Lung (tissue), 12 donors: ENCODE data around the gene S100A13. TPM values are rescaled to one million over a fixed set of nuclear protein-coding genes. Genes with fewer than 3 reads are reported as not detected.

Experiments used
- ATAC-seq: fragments of 200-7000 bp; cut with Tn5 transposase; one replicate; pipeline ENCODE4 v1.9.1; 2020; ENCODE audit warnings: moderate number of reproducible peaks; ENCODE audit not compliant: insufficient read depth, low FRiP score
- DNase-seq, 3 donors: peaks; one replicate each; pipeline ENCODE4 v3.0.0-alpha.2; 2013 to 2017
- H3K27ac ChIP-seq, 2 donors: one replicate each; pipeline ENCODE4 v1.5.1; 2013; ENCODE audit warnings: mild to moderate bottlenecking in 2 of 2, moderate library complexity in 2 of 2, control low read depth in 1 of 2, inconsistent platforms in 1 of 2, low read depth in 1 of 2, low read length in 1 of 2
- H3K27me3 ChIP-seq, 3 donors: one replicate each; pipeline ENCODE4 v1.5.1; 2013; ENCODE audit warnings: low read length in 2 of 3; ENCODE audit not compliant: control insufficient read depth in 3 of 3, insufficient read depth in 3 of 3
- H3K36me3 ChIP-seq, 4 donors: one replicate each; pipeline ENCODE4 v1.5.1; 2013; ENCODE audit warnings: low read length in 4 of 4, mild to moderate bottlenecking in 1 of 4, moderate library complexity in 1 of 4; ENCODE audit not compliant: control insufficient read depth in 4 of 4, insufficient read depth in 4 of 4
- H3K4me1 ChIP-seq, 5 donors: one replicate each; pipeline ENCODE4 v1.5.1; 2013; ENCODE audit warnings: low read length in 5 of 5, mild to moderate bottlenecking in 2 of 5, moderate library complexity in 1 of 5; ENCODE audit not compliant: control insufficient read depth in 5 of 5, insufficient read depth in 5 of 5
- H3K4me3 ChIP-seq: one replicate; pipeline ENCODE4 v1.5.1; 2013; ENCODE audit warnings: mild to moderate bottlenecking, control low read depth, moderate library complexity
- H3K9ac ChIP-seq, 2 donors: one replicate each; pipeline ENCODE4 v1.5.1; 2013; ENCODE audit warnings: low read length in 2 of 2, control low read depth in 1 of 2; ENCODE audit not compliant: insufficient read depth in 1 of 2
- H3K9me3 ChIP-seq, 4 donors: one replicate each; pipeline ENCODE4 v1.5.1; 2013; ENCODE audit warnings: low read length in 3 of 4, mild to moderate bottlenecking in 1 of 4, moderate library complexity in 1 of 4; ENCODE audit not compliant: control insufficient read depth in 4 of 4, insufficient read depth in 3 of 4
- CTCF ChIP-seq: IDR thresholded peaks from 2 replicates; pipeline ENCODE4 v1.5.1; 2012; ENCODE audit warnings: mild to moderate bottlenecking; ENCODE audit errors: control extremely low read depth, extremely low read depth
- WGBS, 2 donors: extraction: QIAGEN DNeasy Blood & Tissue Kit; methylation state at CpG; one replicate each; pipeline ENCODE4 v1.1.7; 2013; 5-methylcytosine and 5-hydroxymethylcytosine counted together
- polyA plus RNA-seq, 2 donors: library from polyadenylated mRNA; stranded (reverse); fragments of 200-250 nt; gene quantifications; one replicate each; pipeline ENCODE4 v1.2.1, GENCODE V29; 2013
- total RNA-seq, 2 donors: library from RNA; depleted of rRNA in 1 of 2; stranded (reverse); fragments of >200 nt in 1 of 2; gene quantifications; one replicate each; pipeline ENCODE4 v1.2.1, GENCODE V29; 2014 to 2021
- donor health status: control.
- donor health status: control.
- donor health status: Bipolar disorder and iron deficiency.
- donor health status: healthy.
- donor health status: DM: yes; HTN: yes; CAD: no.

The S100A13 gene
- total and polyA plus RNA-seq, 4 donors, result 36.2 to 168 (median 86.5) TPM

GRCh38 chr1:153667439-153667838, 40.1 kb upstream of the S100A13 start:
- H3K9ac ChIP-seq, result no peak overlapping the region
- H3K27ac ChIP-seq, result no peak overlapping the region
- peaks cover 37 to 50% (median 40%) of the 10 kb centered on the region in 4 donors for H3K36me3 ChIP-seq
- TF ChIP-seq CTCF, result no peak
- ATAC-seq (no peak), DNase-seq (no peak)
- peaks cover 3 to 14% (median 8%) of the 10 kb centered on the region in 5 donors for H3K4me1 ChIP-seq
- 94 to 95% methylated on average over 4 of the region's 4 CpGs for WGBS, 2 donors
- H3K27me3 ChIP-seq, result no peaks in the 10 kb centered on the region
- H3K4me3 ChIP-seq, result no peak overlapping the region
- H3K9me3 ChIP-seq, result no peaks in the 10 kb centered on the region

GRCh38 chr1:153663211-153663610, 35.9 kb upstream of the S100A13 start:
- H3K9me3 ChIP-seq, result no peaks in the 10 kb centered on the region
- H3K36me3 ChIP-seq, result peaks cover 35 to 52% (median 47%) of the 10 kb centered on the region in 4 donors
- H3K27me3 ChIP-seq, result no peaks in the 10 kb centered on the region
- ATAC-seq (no peak), DNase-seq (no peak)
- H3K27ac ChIP-seq, result no peak overlapping the region
- peaks cover 0 to 8% (median 4%) of the 10 kb centered on the region in 5 donors for H3K4me1 ChIP-seq
- TF ChIP-seq CTCF, result no peak
- 67 to 76% methylated on average over 5 of the region's 5 CpGs for WGBS, 2 donors
- H3K4me3 ChIP-seq, result no peak overlapping the region
- H3K9ac ChIP-seq, result no peak overlapping the region

GRCh38 chr1:153662269-153662668, 35.0 kb upstream of the S100A13 start:
- no peak overlapping the region for H3K4me3 ChIP-seq
- peaks cover 0 to 8% (median 4%) of the 10 kb centered on the region in 5 donors for H3K4me1 ChIP-seq
- DNase-seq, result no peak
- H3K36me3 ChIP-seq, result peaks cover 26 to 46% (median 42%) of the 10 kb centered on the region in 4 donors
- 55 to 78% methylated on average over 2 of the region's 2 CpGs for WGBS, 2 donors
- no peaks in the 10 kb centered on the region for H3K9me3 ChIP-seq
- no peak overlapping the region for H3K9ac ChIP-seq
- ATAC-seq, result no peak
- no peaks in the 10 kb centered on the region for H3K27me3 ChIP-seq
- peak overlapping the region in 1 of 2 donors; percentile 53 for H3K27ac ChIP-seq
- no peak for TF ChIP-seq CTCF

- H3K27ac ChIP-seq, result no peak overlapping the region
- H3K9ac ChIP-seq, result no peak overlapping the region
- ATAC-seq, result no peak
- 69 to 70% methylated on average over 9 of the region's 9 CpGs for WGBS, 2 donors
- H3K9me3 ChIP-seq, result no peaks in the 10 kb centered on the region
- DNase-seq, result no peak
- H3K36me3 ChIP-seq, result peaks cover 26 to 41% (median 32%) of the 10 kb centered on the region in 4 donors
- peaks cover 0 to 8% (median 4%) of the 10 kb centered on the region in 5 donors for H3K4me1 ChIP-seq
- no peak for TF ChIP-seq CTCF
- H3K27me3 ChIP-seq, result no peaks in the 10 kb centered on the region
- no peak overlapping the region for H3K4me3 ChIP-seq
These were observed 33.9 kb upstream of the S100A13 start for GRCh38 chr1:153661111-153661708.
